ENCODE results near the gene FAAP20.

- TF ChIP-seq JUND (IDR thresholded peaks at IDR 0.05) (no peak), SP1 (IDR thresholded peaks at IDR 0.05) (no peak), CTCF (IDR thresholded peaks at IDR 0.05; ENCODE audit: low read depth, low read length, missing input control) (no peak), RAD21 (IDR thresholded peaks at IDR 0.05) (no peak), YY1 (IDR thresholded peaks at IDR 0.05) (no peak), TAF1 (conservative IDR thresholded peaks at IDR 0.05) (no peak), ATF3 (IDR thresholded peaks at IDR 0.05) (no peak), REST (IDR thresholded peaks at IDR 0.05) (no peak), GABPA (IDR thresholded peaks at IDR 0.05 in 1 of 2, conservative IDR thresholded peaks at IDR 0.05 in 1 of 2) (no peak), MAX (IDR thresholded peaks at IDR 0.05) (no peak), HNF4G (IDR thresholded peaks at IDR 0.05) (no peak)
- TF ChIP-seq, protein P1, sequence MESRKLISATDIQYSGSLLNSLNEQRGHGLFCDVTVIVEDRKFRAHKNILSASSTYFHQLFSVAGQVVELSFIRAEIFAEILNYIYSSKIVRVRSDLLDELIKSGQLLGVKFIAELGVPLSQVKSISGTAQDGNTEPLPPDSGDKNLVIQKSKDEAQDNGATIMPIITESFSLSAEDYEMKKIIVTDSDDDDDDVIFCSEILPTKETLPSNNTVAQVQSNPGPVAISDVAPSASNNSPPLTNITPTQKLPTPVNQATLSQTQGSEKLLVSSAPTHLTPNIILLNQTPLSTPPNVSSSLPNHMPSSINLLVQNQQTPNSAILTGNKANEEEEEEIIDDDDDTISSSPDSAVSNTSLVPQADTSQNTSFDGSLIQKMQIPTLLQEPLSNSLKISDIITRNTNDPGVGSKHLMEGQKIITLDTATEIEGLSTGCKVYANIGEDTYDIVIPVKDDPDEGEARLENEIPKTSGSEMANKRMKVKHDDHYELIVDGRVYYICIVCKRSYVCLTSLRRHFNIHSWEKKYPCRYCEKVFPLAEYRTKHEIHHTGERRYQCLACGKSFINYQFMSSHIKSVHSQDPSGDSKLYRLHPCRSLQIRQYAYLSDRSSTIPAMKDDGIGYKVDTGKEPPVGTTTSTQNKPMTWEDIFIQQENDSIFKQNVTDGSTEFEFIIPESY (IDR thresholded peaks at IDR 0.05): no peak
These were observed 47.6 kb downstream of the FAAP20 start for GRCh38 chr1:2146836-2147517.
